Neural cell (in vitro differentiated cells): ENCODE data around the gene TTC19. TPM values are rescaled to one million over a fixed set of nuclear protein-coding genes. Genes with fewer than 3 reads are reported as not detected.
A peak's percentile ranks its signal among the peaks of the same experiment; 100 is the strongest.

Experiments
- H2AFZ ChIP-seq: fragments of 200-600, 300-800 bp; sonication (generic), shearing (Covaris generic); 2 replicates; pipeline ENCODE4 v1.6.0; 2014; ENCODE audit warnings: low read depth, mild to moderate bottlenecking, antibody characterized with exemption, low read length, moderate library complexity
- H3F3A ChIP-seq: fragments of 200-600 bp; shearing (Covaris generic); 2 replicates; pipeline ENCODE4 v1.6.1; 2016; ENCODE audit warnings: mild to moderate bottlenecking, moderate library complexity, mixed read lengths, antibody characterized with exemption, low read length; ENCODE audit not compliant: insufficient read depth, poor library complexity, severe bottlenecking
- H3K27ac ChIP-seq: fragments of 200-600, 300-800 bp; sonication (generic), shearing (Covaris generic); 2 replicates; pipeline ENCODE4 v1.5.1; 2014; ENCODE audit warnings: mild to moderate bottlenecking, low read length, moderate library complexity
- H3K27me3 ChIP-seq: fragments of 300-800, 200-600 bp; sonication (generic), shearing (Covaris generic); 2 replicates; pipeline ENCODE4 v1.6.0; 2014; ENCODE audit warnings: mild to moderate bottlenecking, low read depth, low read length, moderate library complexity; ENCODE audit not compliant: insufficient read depth
- H3K36me3 ChIP-seq: fragments of 300-800, 200-600 bp; sonication (generic), shearing (Covaris generic); 2 replicates; pipeline ENCODE4 v1.5.1; 2014; ENCODE audit warnings: mild to moderate bottlenecking, antibody characterized with exemption, low read length, moderate library complexity; ENCODE audit not compliant: insufficient read depth
- H3K4me2 ChIP-seq: fragments of 300-800, 200-600 bp; sonication (generic), shearing (Covaris generic); 2 replicates; pipeline ENCODE4 v1.6.0; 2014; ENCODE audit warnings: mild to moderate bottlenecking, low read length
- H3K4me3 ChIP-seq: fragments of 300-800, 200-600 bp; sonication (generic), shearing (Covaris generic); 2 replicates; pipeline ENCODE4 v1.5.1; 2014; ENCODE audit warnings: mild to moderate bottlenecking, low read length, moderate library complexity
- H3K79me2 ChIP-seq: fragments of 200-600 bp; shearing (Covaris generic); replicated peaks from 2 replicates; pipeline ENCODE4 v1.6.0; 2014; ENCODE audit warnings: mild to moderate bottlenecking, low read length, moderate library complexity; ENCODE audit not compliant: insufficient read depth
- H3K9ac ChIP-seq: fragments of 300-800, 200-600 bp; sonication (generic), shearing (Covaris generic); 2 replicates; pipeline ENCODE4 v1.6.1; 2016; ENCODE audit warnings: mild to moderate bottlenecking, low read length, mixed read lengths
- H3K9me2 ChIP-seq: fragments of 200-600 bp; shearing (Covaris generic); 2 replicates; pipeline ENCODE4 v1.6.1; 2016; ENCODE audit warnings: mild to moderate bottlenecking, low read length, mixed read lengths; ENCODE audit not compliant: insufficient read depth
- H3K9me3 ChIP-seq: fragments of 200-600, 300-800 bp; sonication (generic), shearing (Covaris generic); 2 replicates; pipeline ENCODE4 v1.6.1; 2016; ENCODE audit warnings: mild to moderate bottlenecking, mixed run types, low read length, moderate library complexity, mixed read lengths
- H4K20me1 ChIP-seq: fragments of 200-600 bp; shearing (Covaris generic); 2 replicates; pipeline ENCODE4 v1.6.1; 2016; ENCODE audit warnings: mild to moderate bottlenecking, mixed run types; ENCODE audit not compliant: insufficient read depth
- CTCF ChIP-seq: fragments of 450-650 bp; IDR thresholded peaks from 2 replicates; pipeline ENCODE4 v1.5.1; 2014; ENCODE audit warnings: antibody characterized with exemption, mild to moderate bottlenecking, moderate library complexity; ENCODE audit not compliant: poor library complexity, severe bottlenecking
- EP300 ChIP-seq: fragments of 450-650 bp; conservative IDR thresholded peaks from 2 replicates; pipeline ENCODE4 v1.6.1; 2014; ENCODE audit warnings: antibody characterized with exemption, mild to moderate bottlenecking, moderate library complexity; ENCODE audit not compliant: poor library complexity, severe bottlenecking
- EZH2 ChIP-seq: fragments of 200-600, 300-800 bp; shearing (Covaris generic), sonication (generic); IDR thresholded peaks from 2 replicates; pipeline ENCODE4 v1.6.1; 2014; ENCODE audit warnings: antibody characterized with exemption, low read length, borderline replicate concordance, mild to moderate bottlenecking; ENCODE audit not compliant: insufficient read depth, poor library complexity, severe bottlenecking
- MXI1 ChIP-seq: fragments of 450-650 bp; conservative IDR thresholded peaks from 2 replicates; pipeline ENCODE4 v1.6.1; 2014; ENCODE audit warnings: antibody characterized with exemption, mild to moderate bottlenecking; ENCODE audit not compliant: poor library complexity, severe bottlenecking
- POLR2AphosphoS5 ChIP-seq: IDR thresholded peaks from 2 replicates; pipeline ENCODE4 v1.6.1; 2012
- RAD21 ChIP-seq: fragments of 450-650 bp; conservative IDR thresholded peaks from 2 replicates; pipeline ENCODE4 v1.6.1; 2014; ENCODE audit warnings: antibody characterized with exemption, mild to moderate bottlenecking, moderate library complexity
- REST ChIP-seq: IDR thresholded peaks from 2 replicates; pipeline ENCODE4 v1.6.1; 2012; ENCODE audit warnings: borderline replicate concordance
- SMC3 ChIP-seq: fragments of 450-650 bp; conservative IDR thresholded peaks from 2 replicates; pipeline ENCODE4 v1.6.1; 2014; ENCODE audit warnings: antibody characterized with exemption, mild to moderate bottlenecking, moderate library complexity; ENCODE audit not compliant: poor library complexity
- TAF1 ChIP-seq: IDR thresholded peaks from 2 replicates; pipeline ENCODE4 v1.6.1; 2012; ENCODE audit warnings: low read depth
- polyA plus RNA-seq: library from polyadenylated mRNA; depleted of rRNA; stranded (reverse); fragments of >200 nt; gene quantifications from 2 replicates; pipeline ENCODE4 v1.2.3, GENCODE V29; 2014

TTC19 gene
- polyA plus RNA-seq, 1 donor from 2014 or later, result 97.8 TPM

- H3K27ac ChIP-seq, result no peak overlapping the region
- peaks cover 16% of the 10 kb centered on the region for H3K36me3 ChIP-seq
Measured at GRCh38 chr17:16001226-16001897, 1.7 kb downstream of the TTC19 start.

GRCh38 chr17:16002708-16003260, 3.2 kb downstream of the TTC19 start:
- Histone ChIP-seq H3K4me2 (no peak overlapping the region), H3K36me3 (peaks cover 22% of the 10 kb centered on the region), H3K27me3 (no peaks in the 10 kb centered on the region), H3K79me2 (peaks cover 19% of the 10 kb centered on the region), H4K20me1 (no peaks in the 10 kb centered on the region), H3K4me3 (no peak overlapping the region), H3K9me3 (no peaks in the 10 kb centered on the region), H3K9me2 (no peaks in the 10 kb centered on the region), H3F3A (no peaks in the 10 kb centered on the region), H3K9ac (no peak overlapping the region), H2AFZ (no peak overlapping the region), H3K27ac (no peak overlapping the region)
- TF ChIP-seq RAD21, result no peak
- no peak for TF ChIP-seq REST
- TF ChIP-seq POLR2AphosphoS5, result no peak
- TF ChIP-seq TAF1, result no peak
- TF ChIP-seq EZH2, result no peak
- no peak for TF ChIP-seq EP300
- no peak for TF ChIP-seq CTCF
- TF ChIP-seq MXI1, result no peak
- no peak for TF ChIP-seq SMC3

More at GRCh38 chr17:16001226-16001897, 1.7 kb downstream of the TTC19 start:
- Histone ChIP-seq H4K20me1 (no peaks in the 10 kb centered on the region), H3K9ac (peak overlapping the region; percentile 97), H2AFZ (no peak overlapping the region), H3K79me2 (peaks cover 19% of the 10 kb centered on the region), H3K9me3 (no peaks in the 10 kb centered on the region), H3K27me3 (no peaks in the 10 kb centered on the region), H3K9me2 (no peaks in the 10 kb centered on the region), H3K4me2 (peak overlapping the region; percentile 65), H3K4me3 (peak overlapping the region; percentile 94), H3F3A (no peaks in the 10 kb centered on the region)
- TF ChIP-seq TAF1, result no peak
- no peak for TF ChIP-seq EP300
- TF ChIP-seq EZH2, result no peak
- TF ChIP-seq POLR2AphosphoS5, result no peak
